ENCODE results near the gene BCL2L13. TPM values are rescaled to one million over a fixed set of nuclear protein-coding genes. Genes with fewer than 3 reads are reported as not detected.

The BCL2L13 gene
- total RNA-seq, 4 donors from 2014 or later: 65.9 to 205 (median 143) TPM

- TF ChIP-seq CTCF (IDR thresholded peaks at IDR 0.05; ENCODE audit: low read depth): no peak
Observed at GRCh38 chr22:17778412-17778976, 139.9 kb downstream of the BCL2L13 start.

GRCh38 chr22:17779286-17780115, 140.9 kb downstream of the BCL2L13 start:
- no peak for TF ChIP-seq CTCF (IDR thresholded peaks at IDR 0.05; ENCODE audit: low read depth)

GRCh38 chr22:17780116-17780740, 141.7 kb downstream of the BCL2L13 start:
- TF ChIP-seq CTCF (IDR thresholded peaks at IDR 0.05; ENCODE audit: low read depth): no peak

Small RNA genes lying within 50 kb of the gene (small RNA-seq; reads per million reads assigned to genes)
- gene MIR3198-1: not detected

Other genes with a start within 250 kb of the BCL2L13 start
- 10 to 100 TPM; 12.8 to 43.9 (median 17.0) TPM for gene SLC25A18, start 75.3 kb upstream of the BCL2L13 start, total RNA-seq
- 100 to 1,000 TPM; 159 to 181 (median 165) TPM for gene ATP6V1E1, start 10.0 kb upstream of the BCL2L13 start, total RNA-seq
- gene BID, start 135.7 kb downstream of the BCL2L13 start, total RNA-seq: 10 to 100 TPM; 24.2 to 53.0 (median 37.0) TPM

Data from subcutaneous adipose tissue (tissue), 4 donors.